HG03045 (cell line): Measurements from ENCODE around the gene CABLES1.

Source experiments
- ATAC-seq: cut with Tn5 transposase; IDR thresholded peaks from one replicate; pipeline ENCODE4 v1.9.1; 2021; ENCODE audit warnings: mild to moderate bottlenecking, moderate library complexity; ENCODE audit not compliant: unreplicated experiment

The CABLES1 gene

GRCh38 chr18:23189768-23190661 lies 54.7 kb downstream of the CABLES1 start:
- ATAC-seq = no peak

DNA sequence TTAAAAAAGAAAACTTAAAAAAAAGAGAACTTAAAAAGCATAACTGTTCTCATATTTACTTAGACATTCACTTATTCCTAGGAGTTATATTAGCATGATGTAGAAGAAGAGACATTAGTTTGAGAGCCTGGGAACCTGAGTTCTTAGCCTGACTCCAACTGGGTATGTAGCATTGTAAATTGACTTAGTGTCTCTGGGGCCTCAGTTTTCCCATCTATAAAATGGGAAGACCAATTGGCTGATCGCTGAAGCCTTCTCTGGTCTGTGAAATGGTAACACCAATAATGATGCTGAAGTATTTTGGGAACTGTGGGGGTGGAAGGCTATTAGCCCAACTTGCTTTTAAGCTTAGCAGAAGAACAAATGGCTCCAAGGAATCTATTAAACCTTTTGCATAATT lies 55.9 kb downstream of the CABLES1 start:
- no peak for ATAC-seq

DNA sequence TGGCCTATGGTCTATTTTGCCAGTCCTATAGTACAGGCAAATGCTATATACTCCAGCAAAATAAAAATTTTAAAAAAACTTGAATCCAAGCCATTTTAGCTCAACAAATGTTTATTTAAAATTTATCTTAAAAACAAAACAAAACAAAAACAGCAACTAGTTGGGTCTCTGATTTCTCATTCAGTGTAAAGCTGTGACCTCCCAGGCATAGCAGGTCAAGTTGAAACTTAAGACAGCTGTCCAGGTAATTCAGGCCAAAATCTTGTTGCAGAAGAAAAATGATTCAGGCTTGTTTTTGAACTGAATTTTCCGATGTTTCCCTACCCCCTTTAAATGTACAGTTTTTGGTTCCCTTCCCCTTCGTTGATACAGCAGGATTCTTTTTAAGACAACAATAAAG lies 58.5 kb downstream of the CABLES1 start:
- ATAC-seq = no peak

GRCh38 chr18:23194155-23194996 lies 59.1 kb downstream of the CABLES1 start:
- no peak for ATAC-seq

DNA sequence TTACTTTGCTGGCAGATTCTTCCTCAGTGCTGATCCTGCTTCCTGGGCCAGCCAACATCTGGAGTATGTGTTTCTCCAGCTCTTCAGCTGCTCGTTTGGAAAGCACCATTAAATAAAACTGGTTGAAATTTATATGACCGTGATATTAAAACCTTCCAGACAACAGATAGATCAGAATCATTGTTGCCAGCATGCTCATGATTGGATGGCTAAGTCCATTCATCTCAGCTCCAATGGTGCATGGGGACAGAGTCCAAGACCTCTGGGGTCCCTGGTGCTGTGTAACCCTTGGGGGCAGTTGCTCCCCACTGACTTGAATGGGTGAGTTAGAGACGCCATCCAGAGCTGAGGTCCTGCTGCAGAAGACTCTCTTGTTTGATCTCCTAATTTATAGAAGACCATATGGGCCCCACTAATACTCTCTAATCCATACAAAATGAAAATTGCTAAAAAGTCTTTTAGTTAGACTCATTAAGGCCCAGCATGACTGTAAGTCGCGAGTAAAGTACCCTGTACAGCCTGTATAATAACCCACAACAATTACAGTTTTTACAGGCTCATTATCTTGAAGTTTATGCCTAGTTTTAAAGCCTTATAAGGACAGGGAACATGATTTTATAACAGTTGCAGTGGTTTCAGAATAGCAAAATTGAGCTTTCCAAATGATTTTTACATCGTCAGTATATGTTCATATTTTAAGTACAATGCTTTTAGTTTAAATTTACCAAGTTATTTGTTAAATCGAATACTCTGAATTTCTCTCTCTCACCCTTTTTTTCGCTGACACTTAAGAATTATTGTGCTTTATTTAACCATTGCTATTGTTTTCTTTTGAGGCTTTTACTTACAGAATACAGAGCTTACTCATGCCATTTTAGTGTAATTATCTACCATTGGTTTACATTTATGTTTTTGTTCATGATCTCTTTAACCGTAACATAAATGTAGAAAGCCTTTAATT lies 60.0 kb downstream of the CABLES1 start:
- ATAC-seq = no peak

DNA sequence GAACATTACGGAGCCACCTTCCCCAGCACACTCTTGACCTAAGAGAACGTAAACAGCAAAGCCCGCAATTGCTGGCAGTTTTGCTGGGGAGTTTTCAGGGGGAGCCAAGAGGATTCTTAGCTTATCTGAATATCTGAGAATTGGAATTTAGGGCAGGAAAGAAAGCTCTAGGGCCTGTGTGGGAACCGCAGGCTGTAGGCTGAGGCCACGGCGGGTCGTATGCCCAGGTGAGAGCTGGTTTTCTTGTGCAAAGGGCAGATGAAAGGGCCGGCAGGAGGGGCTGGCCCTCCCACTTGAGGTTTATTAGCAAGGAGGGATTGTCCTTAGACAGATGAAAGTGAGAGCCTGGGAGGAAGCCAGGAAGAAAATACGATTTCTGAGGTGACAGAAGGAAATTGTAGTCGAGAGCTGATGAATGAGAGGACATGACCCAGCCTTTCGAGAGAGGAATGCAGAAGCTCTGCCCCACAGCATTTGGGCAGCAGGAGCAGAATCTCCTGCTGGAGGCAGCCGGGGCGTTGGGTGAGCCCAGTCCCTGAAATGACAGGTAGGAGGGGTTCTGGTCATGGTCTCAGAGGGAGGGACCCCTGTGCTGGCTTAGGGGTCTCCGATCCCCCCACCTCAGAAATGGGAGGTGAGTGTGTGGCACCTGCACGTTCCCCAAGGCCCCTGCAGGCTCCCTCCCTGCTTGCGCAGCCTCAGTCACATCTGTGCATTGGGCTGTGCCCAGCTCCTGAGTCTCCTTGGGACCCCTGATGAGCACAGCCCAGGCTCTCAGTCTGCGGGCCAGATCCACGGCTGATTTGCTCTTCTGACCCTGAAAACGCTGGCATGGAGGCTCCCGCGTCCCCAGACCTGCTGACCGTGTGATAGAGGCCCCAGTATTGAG lies 61.1 kb downstream of the CABLES1 start:
- ATAC-seq = no peak

DNA sequence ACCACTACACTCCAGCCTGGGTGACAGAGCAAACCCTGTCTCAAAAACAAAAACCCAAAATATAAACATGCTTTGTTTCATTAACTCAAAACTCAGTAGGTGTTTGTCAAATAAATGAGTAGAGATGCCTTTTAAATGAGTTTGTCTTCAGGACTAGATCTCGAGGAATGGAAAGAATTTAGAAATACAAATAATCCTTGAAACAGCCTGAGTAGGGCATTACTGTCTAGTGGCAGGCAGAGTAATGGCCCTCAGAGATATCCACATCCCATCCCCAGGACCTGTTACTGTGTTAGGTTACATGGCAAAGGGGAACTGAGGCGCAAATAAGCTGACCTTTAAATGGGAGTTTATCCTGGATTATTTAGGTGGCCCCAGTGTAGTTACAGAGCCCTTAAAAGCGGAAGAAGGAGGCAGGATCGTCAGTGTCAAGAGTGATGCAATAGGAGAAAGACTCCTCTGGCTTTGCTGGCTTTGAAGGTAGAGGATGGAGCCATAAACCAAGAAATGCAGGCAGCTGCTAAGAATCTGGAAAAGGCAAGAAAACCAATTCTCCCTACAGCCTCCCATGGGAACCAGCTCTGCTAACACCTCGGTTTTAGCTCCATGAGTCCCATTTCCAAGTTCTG lies 63.0 kb downstream of the CABLES1 start:
- no peak for ATAC-seq

DNA sequence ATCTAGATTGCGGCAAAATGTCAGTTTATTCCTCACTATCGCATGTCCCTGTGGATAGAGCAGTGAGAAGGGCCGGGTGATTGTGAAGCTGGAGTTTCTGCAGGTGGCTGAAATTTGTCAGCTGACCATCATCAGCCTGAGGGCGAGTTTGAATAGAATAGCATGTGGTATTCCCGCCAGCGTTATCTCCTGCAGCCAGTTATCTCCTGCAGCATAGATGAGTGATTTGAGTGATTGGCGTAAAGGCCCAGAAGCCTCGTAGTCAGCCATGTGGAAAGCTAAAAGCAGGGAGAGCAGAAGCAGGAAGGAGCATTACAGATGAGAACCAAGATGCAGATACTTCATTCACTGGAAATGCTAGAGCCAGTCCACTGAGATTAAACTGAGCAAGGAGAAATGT lies 65.5 kb downstream of the CABLES1 start:
- no peak for ATAC-seq

GRCh38 chr18:23201741-23202140 lies 66.5 kb downstream of the CABLES1 start:
- no peak for ATAC-seq

- no peak for ATAC-seq
These were observed 68.7 kb downstream of the CABLES1 start for GRCh38 chr18:23203891-23204432.

DNA sequence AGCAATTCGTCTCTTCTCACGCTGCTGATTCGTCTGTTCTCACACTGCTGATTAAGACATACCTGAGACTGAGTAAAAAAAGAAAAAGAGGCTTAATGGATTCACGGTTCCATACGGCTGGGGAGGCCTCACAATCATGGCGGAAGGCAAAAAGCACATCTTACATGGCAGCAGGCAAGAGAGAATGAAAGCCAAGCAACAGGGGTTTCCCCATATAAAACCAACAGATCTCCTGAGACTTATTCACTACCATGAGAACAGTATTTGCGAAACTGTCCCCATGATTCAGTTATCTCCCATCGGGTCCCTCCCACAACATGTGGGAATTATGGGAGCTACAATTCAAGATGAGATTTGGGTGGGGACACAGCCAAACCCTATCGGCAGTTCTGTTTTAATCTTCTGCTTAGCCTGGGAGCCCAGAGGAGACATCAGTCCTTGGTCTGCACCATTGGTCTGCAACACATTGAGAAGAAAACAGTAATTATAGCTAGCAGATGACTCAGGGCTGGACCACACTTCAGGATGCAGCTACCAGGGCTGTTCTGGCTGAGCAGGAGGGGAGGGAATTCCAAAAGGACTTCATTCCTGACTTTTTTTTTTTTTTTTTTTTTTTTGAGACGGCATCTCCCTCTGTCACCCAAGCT lies 69.4 kb downstream of the CABLES1 start:
- ATAC-seq = no peak

DNA sequence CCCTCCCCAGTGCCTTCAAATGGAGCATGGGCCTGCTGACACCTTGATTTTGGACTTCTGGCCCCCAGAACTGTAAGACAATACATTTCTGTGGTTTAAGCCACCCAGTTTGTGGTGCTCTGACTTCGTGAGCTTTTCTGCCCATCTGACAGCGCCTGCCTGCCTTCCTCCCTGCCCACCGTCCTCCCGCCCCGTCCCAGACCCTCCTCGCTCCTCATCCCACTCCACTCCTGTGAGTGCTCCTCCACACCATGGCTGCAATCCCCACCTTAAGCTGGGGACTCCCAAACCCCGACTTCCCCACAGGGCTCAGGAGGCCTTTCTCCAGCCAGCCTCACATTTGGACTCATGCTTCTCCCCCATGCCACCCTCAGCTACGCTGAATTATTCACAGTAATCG lies 70.7 kb downstream of the CABLES1 start:
- no peak for ATAC-seq

GRCh38 chr18:23207191-23207955 lies 72.1 kb downstream of the CABLES1 start:
- no peak for ATAC-seq

DNA sequence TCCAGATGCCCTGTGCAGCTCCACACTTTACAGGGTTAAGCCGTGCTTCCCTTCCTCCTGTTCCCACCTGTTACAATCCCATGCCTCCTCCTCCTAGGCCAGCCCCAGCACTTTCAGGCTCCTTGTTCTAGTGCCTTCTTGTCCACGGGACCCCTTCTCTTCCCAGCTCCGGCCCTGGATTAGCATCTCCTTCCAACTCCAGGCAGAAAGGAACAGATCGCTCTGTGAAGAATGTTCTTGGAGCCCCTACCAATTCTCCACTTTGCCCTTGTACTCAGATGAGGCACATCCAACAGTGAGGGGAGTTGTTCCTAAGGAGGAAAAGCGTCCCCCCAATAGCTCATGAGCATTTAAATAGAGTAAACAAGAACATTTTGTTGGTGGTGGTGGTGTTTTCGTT lies 72.7 kb downstream of the CABLES1 start:
- no peak for ATAC-seq

DNA sequence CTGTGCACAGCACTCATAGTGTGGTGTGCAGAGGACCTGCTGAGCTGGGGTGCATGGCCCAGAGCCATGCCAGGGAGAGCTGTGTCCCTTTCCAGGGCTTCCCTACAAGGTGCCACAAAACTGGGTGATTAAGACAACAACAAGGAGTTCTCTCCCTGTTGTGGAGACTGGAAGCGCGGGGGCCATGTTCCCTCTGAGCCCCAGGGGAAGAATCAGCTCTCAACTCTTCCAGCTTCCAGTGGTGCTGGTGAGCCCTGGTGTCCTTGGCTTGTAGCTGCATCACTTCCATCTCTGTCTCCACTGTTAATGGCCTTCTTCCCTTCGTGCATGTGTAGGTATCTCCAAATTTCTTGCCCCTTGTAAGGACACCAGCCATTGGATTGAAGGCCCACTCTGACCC lies 73.3 kb downstream of the CABLES1 start:
- no peak for ATAC-seq

GRCh38 chr18:23209031-23209430 lies 73.7 kb downstream of the CABLES1 start:
- no peak for ATAC-seq

GRCh38 chr18:23209796-23210195 lies 74.5 kb downstream of the CABLES1 start:
- no peak for ATAC-seq

- no peak for ATAC-seq
These were observed 75.2 kb downstream of the CABLES1 start for GRCh38 chr18:23210526-23210925.
